G401 (cell line): ENCODE results near the gene CD44. TPM values are rescaled to one million over a fixed set of nuclear protein-coding genes. Genes with fewer than 3 reads are reported as not detected.

Experiments used
- DNase-seq: peaks from one replicate; pipeline ENCODE4 v3.0.0-alpha.2; 2015; ENCODE audit warnings: low spot score
- in situ Hi-C: cut with HindIII; loops from 2 replicates; pipeline ENCODE4 v1.10.0; 2016; ENCODE audit warnings: low sequenced_read_pairs, mixed read lengths
- total RNA-seq: library from RNA; depleted of rRNA; stranded (reverse); fragments of >200 nt; shearing (Covaris generic); gene quantifications from 2 replicates; pipeline ENCODE4 v1.2.3, GENCODE V29; 2014

The CD44 gene
- total RNA-seq, 1 experiment from 2014 or later, result 6.8 TPM

- in situ Hi-C loops, result no loop called here
- no peak for DNase-seq
These were observed 103.7 kb downstream of the CD44 start for GRCh38 chr11:35242412-35243242.

GRCh38 chr11:35243774-35244173 lies 104.8 kb downstream of the CD44 start:
- no peak for DNase-seq
- in situ Hi-C loops, result no loop called here

GRCh38 chr11:35245056-35245455 lies 106.1 kb downstream of the CD44 start:
- in situ Hi-C loops, result no loop called here
- no peak for DNase-seq

GRCh38 chr11:35245786-35246185 lies 106.8 kb downstream of the CD44 start:
- in situ Hi-C loops, result no loop called here
- no peak for DNase-seq

- DNase-seq, result no peak
- in situ Hi-C loops, result no loop called here
These were observed 107.8 kb downstream of the CD44 start for GRCh38 chr11:35246745-35247144.

GRCh38 chr11:35247428-35247827 lies 108.5 kb downstream of the CD44 start:
- in situ Hi-C loops, result no loop called here
- no peak for DNase-seq

- in situ Hi-C loops, result no loop called here
- no peak for DNase-seq
These were observed 108.9 kb downstream of the CD44 start for GRCh38 chr11:35247863-35248262.

- in situ Hi-C loops, result no loop called here
- DNase-seq, result no peak
These were observed 109.8 kb downstream of the CD44 start for GRCh38 chr11:35248558-35249323.

- in situ Hi-C loops, result no loop called here
- peak; percentile 8 for DNase-seq
These were observed 111.2 kb downstream of the CD44 start for GRCh38 chr11:35250192-35250591.

GRCh38 chr11:35250621-35251020 lies 111.7 kb downstream of the CD44 start:
- in situ Hi-C loops, result no loop called here

GRCh38 chr11:35253237-35253636 lies 114.3 kb downstream of the CD44 start:
- in situ Hi-C loops, result no loop called here
- no peak for DNase-seq

More at GRCh38 chr11:35250621-35251020, 111.7 kb downstream of the CD44 start:
- DNase-seq, result peak; percentile 3

- DNase-seq, result no peak
- in situ Hi-C loops, result no loop called here
These were observed 116.5 kb downstream of the CD44 start for GRCh38 chr11:35255514-35255913.

- peak; percentile 14 for DNase-seq
- in situ Hi-C loops, result no loop called here
These were observed 117.3 kb downstream of the CD44 start for GRCh38 chr11:35256296-35256695.

GRCh38 chr11:35257281-35257680 lies 118.3 kb downstream of the CD44 start:
- in situ Hi-C loops, result no loop called here
- no peak for DNase-seq

GRCh38 chr11:35259529-35259928 lies 120.6 kb downstream of the CD44 start:
- no peak for DNase-seq
- in situ Hi-C loops, result no loop called here

- DNase-seq, result no peak
- in situ Hi-C loops, result no loop called here
These were observed 121.5 kb downstream of the CD44 start for GRCh38 chr11:35260342-35260985.

GRCh38 chr11:35261197-35261596 lies 122.2 kb downstream of the CD44 start:
- DNase-seq, result no peak
- in situ Hi-C loops, result no loop called here

GRCh38 chr11:35262056-35262455 lies 123.1 kb downstream of the CD44 start:
- peak; percentile 29 for DNase-seq
- in situ Hi-C loops, result no loop called here

- no peak for DNase-seq
- in situ Hi-C loops, result no loop called here
These were observed 123.8 kb downstream of the CD44 start for GRCh38 chr11:35262735-35263134.
